Measurements from ENCODE around the gene ANKRD6.

ANKRD6 gene

DNA sequence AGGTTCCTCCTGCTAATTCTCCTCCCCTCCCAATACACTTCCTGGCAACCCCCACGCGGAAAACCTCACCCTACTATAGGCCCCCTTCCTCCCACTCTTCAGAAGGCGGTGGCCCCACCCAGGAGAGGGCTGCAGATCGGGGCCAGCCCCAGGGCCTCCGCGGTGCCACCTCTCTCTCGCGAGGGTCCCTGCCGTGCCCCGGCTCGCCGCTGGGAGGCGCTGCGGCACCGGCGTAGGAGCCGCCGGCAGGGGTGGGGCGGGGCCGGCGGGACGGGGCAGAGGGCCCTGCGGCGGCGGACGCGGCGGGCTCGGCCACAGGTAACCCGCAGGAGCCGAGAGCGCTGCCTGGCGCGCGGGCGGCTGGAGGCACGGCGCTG is at the start of gene ANKRD6:
Gene ANKRD6 (plus strand): TSS at position 278 of the 377 bp plus-strand sequence. CDS start 133,825 bp downstream, outside the sequence.
- peak; percentile 47 for DNase-seq (ENCODE audit: low read depth)
- TF ChIP-seq, protein P1, sequence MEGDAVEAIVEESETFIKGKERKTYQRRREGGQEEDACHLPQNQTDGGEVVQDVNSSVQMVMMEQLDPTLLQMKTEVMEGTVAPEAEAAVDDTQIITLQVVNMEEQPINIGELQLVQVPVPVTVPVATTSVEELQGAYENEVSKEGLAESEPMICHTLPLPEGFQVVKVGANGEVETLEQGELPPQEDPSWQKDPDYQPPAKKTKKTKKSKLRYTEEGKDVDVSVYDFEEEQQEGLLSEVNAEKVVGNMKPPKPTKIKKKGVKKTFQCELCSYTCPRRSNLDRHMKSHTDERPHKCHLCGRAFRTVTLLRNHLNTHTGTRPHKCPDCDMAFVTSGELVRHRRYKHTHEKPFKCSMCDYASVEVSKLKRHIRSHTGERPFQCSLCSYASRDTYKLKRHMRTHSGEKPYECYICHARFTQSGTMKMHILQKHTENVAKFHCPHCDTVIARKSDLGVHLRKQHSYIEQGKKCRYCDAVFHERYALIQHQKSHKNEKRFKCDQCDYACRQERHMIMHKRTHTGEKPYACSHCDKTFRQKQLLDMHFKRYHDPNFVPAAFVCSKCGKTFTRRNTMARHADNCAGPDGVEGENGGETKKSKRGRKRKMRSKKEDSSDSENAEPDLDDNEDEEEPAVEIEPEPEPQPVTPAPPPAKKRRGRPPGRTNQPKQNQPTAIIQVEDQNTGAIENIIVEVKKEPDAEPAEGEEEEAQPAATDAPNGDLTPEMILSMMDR (IDR thresholded peaks at IDR 0.05; ENCODE audit: low read length, missing control alignments), result peak; percentile 44

DNA sequence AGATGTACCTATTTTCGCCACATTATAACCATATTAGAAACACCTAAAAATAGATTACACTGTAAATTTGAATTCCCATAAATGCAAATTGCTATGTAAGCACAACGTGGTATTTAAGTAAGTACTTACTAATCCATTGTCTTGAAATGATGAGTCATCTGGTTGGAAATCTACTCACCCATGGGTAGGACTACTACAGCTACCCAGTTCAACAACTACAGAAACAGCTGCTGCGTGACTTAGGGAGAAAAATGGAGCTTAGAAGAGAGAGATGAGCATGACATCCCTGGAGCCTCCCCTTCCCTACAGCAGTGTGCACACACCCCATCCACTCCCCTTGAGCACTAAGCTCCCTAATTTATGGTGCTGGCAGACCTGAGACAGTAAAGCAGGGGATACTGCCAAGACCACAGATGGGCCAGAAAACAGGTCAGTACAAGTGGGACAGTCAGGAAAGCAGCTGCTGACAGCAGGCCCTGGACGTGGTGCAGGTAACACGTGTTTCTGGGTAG is 47.7 kb upstream of the ANKRD6 start:
- TF ChIP-seq, protein P1 (IDR thresholded peaks at IDR 0.05; ENCODE audit: low read length, missing control alignments), result no peak
- peak; percentile 74 for DNase-seq (ENCODE audit: low read depth)
- H3K4me3 ChIP-seq (replicated peaks; ENCODE audit: low read depth, low read length), result no peak overlapping the region

More for the DNA sequence above, at the start of gene ANKRD6:
- H3K4me3 ChIP-seq (replicated peaks; ENCODE audit: low read depth, low read length), result peak within 1 kb of the TSS; percentile 60

DNA sequence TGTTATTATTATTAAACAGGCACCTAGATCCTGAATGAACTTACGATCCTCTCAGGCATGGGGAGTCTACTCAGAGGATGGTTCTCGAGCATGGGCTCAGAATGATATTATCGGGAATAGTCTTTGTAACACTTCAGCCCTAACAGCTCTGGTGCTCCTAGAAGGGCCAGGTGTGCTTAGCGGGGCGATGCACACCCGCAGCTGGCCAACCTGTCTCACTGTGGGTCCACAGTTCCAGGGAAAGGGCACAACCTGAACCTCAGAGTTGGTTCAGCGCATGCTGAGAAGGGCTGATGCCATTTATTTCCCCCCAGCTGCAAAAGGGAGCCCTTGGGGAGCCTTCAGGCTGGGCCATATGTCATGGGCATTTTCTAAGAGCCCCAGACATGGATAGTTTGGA is 47.1 kb upstream of the ANKRD6 start:
- no peak overlapping the region for H3K4me3 ChIP-seq (replicated peaks; ENCODE audit: low read depth, low read length)
- no peak for DNase-seq (ENCODE audit: low read depth)
- TF ChIP-seq, protein P1 (IDR thresholded peaks at IDR 0.05; ENCODE audit: low read length, missing control alignments), result no peak

DNA sequence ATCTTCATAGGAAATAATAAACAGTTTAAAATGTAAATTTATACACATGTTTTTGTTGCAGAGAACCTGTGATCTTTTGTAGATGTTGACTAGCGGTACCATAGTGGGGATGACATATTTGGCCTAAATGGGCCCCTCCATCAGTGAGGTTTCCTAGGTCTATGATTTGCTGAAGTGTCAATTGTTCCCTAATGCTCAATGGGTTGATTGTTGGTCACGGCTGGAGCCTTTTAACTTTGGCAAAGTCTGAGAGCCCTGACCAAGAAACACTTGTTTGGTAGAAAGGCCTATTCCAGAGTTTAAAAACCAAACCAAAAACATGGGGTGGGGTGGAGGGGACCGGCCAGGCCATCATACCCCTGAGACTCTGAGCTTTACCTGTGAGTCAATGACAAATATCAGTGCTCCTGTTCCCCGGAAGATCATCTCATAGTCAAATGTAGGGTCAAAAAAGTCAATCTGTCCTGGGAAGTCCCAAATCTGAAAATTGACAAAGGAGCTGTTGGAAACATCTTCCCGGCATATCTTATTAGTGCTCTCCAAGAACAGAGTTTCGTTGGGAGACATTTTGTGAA is 45.9 kb upstream of the ANKRD6 start:
- no peak overlapping the region for H3K4me3 ChIP-seq (replicated peaks; ENCODE audit: low read depth, low read length)
- no peak for DNase-seq (ENCODE audit: low read depth)
- TF ChIP-seq, protein P1 (IDR thresholded peaks at IDR 0.05; ENCODE audit: low read length, missing control alignments), result no peak

DNA sequence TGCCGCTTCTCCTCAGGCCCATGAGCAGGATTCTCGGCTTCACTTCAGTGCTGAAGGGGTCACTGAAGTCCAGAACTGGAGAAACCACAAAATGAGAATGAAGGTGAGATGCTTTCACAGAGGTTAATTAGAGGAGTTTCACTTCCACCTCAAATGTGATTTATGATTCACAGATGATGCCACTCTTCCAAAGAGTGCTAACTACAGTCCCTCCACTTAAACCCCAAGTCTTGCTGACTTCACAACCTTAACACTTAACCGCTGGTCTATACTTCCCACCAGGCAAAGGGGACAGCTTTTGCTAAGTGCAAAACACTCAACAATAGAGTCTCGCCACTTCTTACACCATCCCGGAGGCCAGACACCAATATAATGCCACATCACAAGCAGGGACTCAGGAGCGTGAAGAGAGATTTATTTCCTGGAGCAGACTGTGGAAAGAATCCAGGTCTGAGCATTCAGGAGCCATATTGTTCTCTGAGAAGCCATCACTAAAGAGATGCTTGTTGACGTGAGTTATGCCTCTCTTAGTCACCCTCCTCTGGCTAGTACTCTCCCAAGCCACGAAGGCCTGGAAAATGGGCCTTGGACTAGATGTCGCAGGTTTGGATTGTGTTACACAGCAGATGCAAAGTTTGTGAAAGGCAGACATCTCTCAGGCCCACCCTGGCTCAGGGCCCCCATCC is 45.3 kb upstream of the ANKRD6 start:
- no peak for DNase-seq (ENCODE audit: low read depth)
- no peak overlapping the region for H3K4me3 ChIP-seq (replicated peaks; ENCODE audit: low read depth, low read length)
- TF ChIP-seq, protein P1 (IDR thresholded peaks at IDR 0.05; ENCODE audit: low read length, missing control alignments), result no peak

DNA sequence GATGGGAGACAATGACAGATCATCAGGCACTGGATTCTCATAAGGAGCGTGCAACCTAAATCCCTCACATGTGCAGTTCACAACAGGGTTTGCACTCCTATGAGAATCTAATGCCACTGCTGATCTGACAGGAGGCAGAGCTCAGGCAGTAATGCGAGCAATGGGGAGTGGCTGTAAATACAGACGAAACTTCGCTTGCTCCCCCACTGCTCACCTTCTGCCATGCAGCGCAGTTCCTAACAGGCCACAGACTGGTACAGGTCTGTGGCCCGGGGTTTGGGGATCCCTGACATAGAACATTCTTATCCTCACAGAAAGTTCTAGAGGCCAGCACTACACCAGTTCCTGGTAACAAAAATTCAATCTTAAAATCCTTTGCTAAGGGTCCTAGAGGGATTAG is 44.1 kb upstream of the ANKRD6 start:
- TF ChIP-seq, protein P1 (IDR thresholded peaks at IDR 0.05; ENCODE audit: low read length, missing control alignments), result no peak
- no peak overlapping the region for H3K4me3 ChIP-seq (replicated peaks; ENCODE audit: low read depth, low read length)
- DNase-seq (ENCODE audit: low read depth), result no peak

All from fibroblast of pulmonary artery (primary cell).